GM12878 (cell line): Measurements from ENCODE around the gene FGD4.

Experiments used
- CTCF ChIP-seq, 3 experiments: IDR thresholded peaks in 2 of 3; conservative IDR thresholded peaks in 1 of 3; 2 replicates each; pipeline ENCODE4 v1.5.1; 2011; ENCODE audit warnings: low read depth in 3 of 3, low read length in 3 of 3, mild to moderate bottlenecking in 3 of 3, control low read depth in 2 of 3, moderate library complexity in 2 of 3, inconsistent platforms in 1 of 3, mixed read lengths in 1 of 3; ENCODE audit not compliant: control insufficient read depth in 2 of 3, insufficient read depth in 1 of 3; ENCODE audit errors: extremely low read depth in 1 of 3
- FOS ChIP-seq: IDR thresholded peaks from 3 replicates; pipeline ENCODE4 v1.6.1; 2011; ENCODE audit warnings: borderline replicate concordance; ENCODE audit not compliant: insufficient read length; ENCODE audit errors: extremely low read depth
- MAX ChIP-seq: IDR thresholded peaks from 2 replicates; pipeline ENCODE4 v1.6.1; 2012; ENCODE audit warnings: low read depth, low read length, improper control_type of control experiment
- POLR2A ChIP-seq: IDR thresholded peaks from 2 replicates; pipeline ENCODE4 v1.6.1; 2011; ENCODE audit warnings: low read depth, mild to moderate bottlenecking, low read length
- SUZ12 ChIP-seq: fragments of 200-600 bp; sonication (generic); IDR thresholded peaks from one replicate; pipeline ENCODE4 v1.6.1; 2018; ENCODE audit warnings: antibody characterized with exemption, mild to moderate bottlenecking; ENCODE audit not compliant: unreplicated experiment
- USF2 ChIP-seq: IDR thresholded peaks from 2 replicates; pipeline ENCODE4 v1.6.1; 2011; ENCODE audit warnings: low read depth, low read length, improper control_type of control experiment, borderline replicate concordance
- ZNF274 ChIP-seq: IDR thresholded peaks from one replicate; pipeline ENCODE4 v1.8.0; 2011; ENCODE audit not compliant: insufficient read length, insufficient read depth

- TF ChIP-seq USF2 (no peak), FOS (no peak), CTCF (IDR thresholded peaks at IDR 0.05 in 2 of 3, conservative IDR thresholded peaks at IDR 0.05 in 1 of 3; ENCODE audit: control insufficient read depth in 2 of 3, extremely low read depth in 1 of 3, insufficient read depth in 1 of 3, low read depth in 3 of 3, low read length in 3 of 3) (no peak), ZNF274 (no peak), MAX (no peak), SUZ12 (no peak), POLR2A (no peak)
Measured at GRCh38 chr12:32512379-32512778, 113.0 kb downstream of the FGD4 start.
